Hepatocyte (in vitro differentiated cells): ENCODE measurements around the gene BRD3. TPM values are rescaled to one million over a fixed set of nuclear protein-coding genes. Genes with fewer than 3 reads are reported as not detected.

Experiments used
- DNase-seq: peaks from one replicate; pipeline ENCODE4 v3.0.0-alpha.2; 2016; ENCODE audit warnings: low spot score
- H2AFZ ChIP-seq: fragments of 200-600 bp; sonication (generic); 2 replicates; pipeline ENCODE4 v1.6.0; 2016; ENCODE audit warnings: antibody characterized with exemption, mild to moderate bottlenecking
- H3K27ac ChIP-seq: fragments of 200-600 bp; sonication (generic); 2 replicates; pipeline ENCODE4 v1.5.1; 2016; ENCODE audit warnings: mild to moderate bottlenecking
- H3K27me3 ChIP-seq: fragments of 200-600 bp; sonication (generic); 2 replicates; pipeline ENCODE4 v1.6.1; 2016
- H3K36me3 ChIP-seq: fragments of 200-600 bp; sonication (generic); replicated peaks from 2 replicates; pipeline ENCODE4 v1.5.1; 2016; ENCODE audit warnings: low read depth; ENCODE audit not compliant: insufficient read depth
- H3K4me1 ChIP-seq: fragments of 200-600 bp; sonication (generic); 2 replicates; pipeline ENCODE4 v1.5.1; 2016; ENCODE audit warnings: mild to moderate bottlenecking, moderate library complexity; ENCODE audit not compliant: insufficient read depth
- H3K4me2 ChIP-seq: fragments of 200-600 bp; sonication (generic); 2 replicates; pipeline ENCODE4 v1.6.0; 2016
- H3K4me3 ChIP-seq: fragments of 200-600 bp; sonication (generic); 2 replicates; pipeline ENCODE4 v1.5.1; 2016; ENCODE audit warnings: mild to moderate bottlenecking
- H3K79me2 ChIP-seq: fragments of 200-600 bp; sonication (generic); 2 replicates; pipeline ENCODE4 v1.6.0; 2017; ENCODE audit warnings: mild to moderate bottlenecking
- H3K9me2 ChIP-seq: fragments of 200-600 bp; sonication (generic); replicated peaks from 2 replicates; pipeline ENCODE4 v1.6.0; 2017; ENCODE audit warnings: mild to moderate bottlenecking; ENCODE audit not compliant: insufficient read depth
- H3K9me3 ChIP-seq: fragments of 200-600 bp; sonication (generic); 2 replicates; pipeline ENCODE4 v1.5.1; 2016; ENCODE audit warnings: low read depth, mild to moderate bottlenecking
- H4K20me1 ChIP-seq: fragments of 200-600 bp; sonication (generic); 2 replicates; pipeline ENCODE4 v1.6.0; 2016; ENCODE audit warnings: mild to moderate bottlenecking; ENCODE audit not compliant: insufficient read depth, poor library complexity, severe bottlenecking
- CTCF ChIP-seq: fragments of 200-600 bp; sonication (generic); IDR thresholded peaks from 2 replicates; pipeline ENCODE4 v1.5.1; 2016; ENCODE audit warnings: antibody characterized with exemption, mild to moderate bottlenecking; ENCODE audit not compliant: poor library complexity
- EZH2 ChIP-seq: fragments of 200-600 bp; sonication (generic); IDR thresholded peaks from 2 replicates; pipeline ENCODE4 v1.6.1; 2016; ENCODE audit warnings: antibody characterized with exemption, mild to moderate bottlenecking, borderline replicate concordance
- EZH2phosphoT487 ChIP-seq: fragments of 200-600 bp; sonication (generic); IDR thresholded peaks from one replicate; pipeline ENCODE4 v1.6.1; 2018; ENCODE audit warnings: antibody characterized with exemption, mild to moderate bottlenecking, low read depth, moderate library complexity; ENCODE audit not compliant: unreplicated experiment, severe bottlenecking
- WGBS: methylation state at CpG from one replicate; pipeline ENCODE4 v1.1.6; 2016; ENCODE audit warnings: low lambda C conversion rate; ENCODE audit errors: missing lambda C conversion rate; 5-methylcytosine and 5-hydroxymethylcytosine counted together
- polyA plus RNA-seq: library from polyadenylated mRNA; unstranded; fragments of >200 nt; fragmentation: Nextera tagmentation; extraction: Ambion mirVana; gene quantifications from 2 replicates; pipeline ENCODE4 v1.2.1, GENCODE V29; 2016
- total RNA-seq: library from RNA; depleted of rRNA; stranded (reverse); fragments of >200 nt; gene quantifications from 2 replicates; pipeline ENCODE4 v1.2.3, GENCODE V29; 2014

BRD3 gene
- total and polyA plus RNA-seq, 2 experiments from 2014 or later: 9.0 to 29.6 TPM

DNA sequence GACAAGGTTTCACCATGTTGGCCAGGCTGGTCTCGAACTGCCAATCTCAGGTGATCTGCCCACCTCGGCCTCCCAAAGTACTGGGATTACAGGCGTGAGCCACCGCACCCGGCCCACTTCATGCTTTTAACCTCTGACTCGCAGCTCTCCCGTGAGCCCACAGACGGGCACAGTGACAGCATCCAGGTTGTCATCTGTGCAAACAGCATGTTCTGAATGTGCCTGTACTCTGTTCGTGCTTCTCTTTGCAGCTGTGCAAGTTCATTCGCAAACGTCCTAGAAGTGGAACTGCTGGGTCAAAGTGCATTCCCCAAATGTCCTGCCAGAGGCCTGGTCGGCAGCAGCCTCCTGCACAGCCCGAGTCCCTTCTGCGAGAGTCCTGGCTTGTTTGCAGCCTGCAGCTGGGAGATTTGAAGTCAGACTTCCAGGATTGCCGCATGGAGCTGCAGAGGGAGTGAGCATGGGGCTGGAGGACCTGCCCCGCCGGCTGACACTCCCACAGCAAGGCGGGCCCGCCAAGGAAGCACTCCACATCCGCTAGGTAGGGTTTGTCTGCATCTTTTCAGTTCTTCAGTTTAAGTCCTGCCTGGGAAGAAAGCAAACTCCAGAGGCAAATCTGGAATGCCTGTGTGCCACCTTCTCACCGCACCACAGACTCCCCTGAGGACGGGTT is 39.1 kb downstream of the BRD3 start:
- no peak for DNase-seq
- H2AFZ ChIP-seq: no peak overlapping the region
- TF ChIP-seq EZH2phosphoT487: no peak
- no peak for TF ChIP-seq EZH2
- no peak for TF ChIP-seq CTCF
- H3K27ac ChIP-seq: no peak overlapping the region
- no peaks in the 10 kb centered on the region for H3K27me3 ChIP-seq
- 90% methylated on average over 22 of the region's 22 CpGs for WGBS
- no peak overlapping the region for H3K4me3 ChIP-seq
- no peaks in the 10 kb centered on the region for H3K9me2 ChIP-seq
- H3K9me3 ChIP-seq: no peaks in the 10 kb centered on the region
- peaks cover 6% of the 10 kb centered on the region for H3K4me1 ChIP-seq
- H3K36me3 ChIP-seq: no peaks in the 10 kb centered on the region
- H3K79me2 ChIP-seq: no peaks in the 10 kb centered on the region
- H3K4me2 ChIP-seq: no peak overlapping the region
- H4K20me1 ChIP-seq: no peaks in the 10 kb centered on the region

DNA sequence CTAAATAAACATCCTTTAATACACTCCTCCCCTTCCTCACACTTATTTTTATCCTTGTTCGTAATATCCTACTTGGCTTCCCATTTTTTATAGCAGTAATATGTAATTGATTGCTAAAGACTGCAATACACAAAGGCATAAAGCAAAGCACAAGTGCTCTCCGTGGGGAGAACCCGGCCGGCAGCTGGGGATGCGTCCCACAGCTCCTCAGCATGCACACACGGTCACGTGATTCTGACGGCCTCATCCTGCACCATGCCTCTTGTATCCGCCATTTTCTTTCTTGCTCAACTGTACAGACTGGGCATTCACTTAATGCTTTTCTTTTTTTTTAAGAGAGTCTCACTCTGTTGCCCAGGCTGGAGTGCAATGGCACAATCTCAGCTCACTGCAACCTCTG is 39.8 kb downstream of the BRD3 start:
- 93% methylated on average over 9 of the region's 9 CpGs for WGBS
- H3K4me3 ChIP-seq: no peak overlapping the region
- no peaks in the 10 kb centered on the region for H3K9me2 ChIP-seq
- H4K20me1 ChIP-seq: no peaks in the 10 kb centered on the region
- H3K36me3 ChIP-seq: no peaks in the 10 kb centered on the region
- H3K4me2 ChIP-seq: no peak overlapping the region
- H3K27ac ChIP-seq: no peak overlapping the region
- H3K79me2 ChIP-seq: no peaks in the 10 kb centered on the region
- no peak for TF ChIP-seq EZH2
- no peak for TF ChIP-seq CTCF
- TF ChIP-seq EZH2phosphoT487: no peak
- H3K4me1 ChIP-seq: peaks cover 6% of the 10 kb centered on the region
- H3K9me3 ChIP-seq: no peaks in the 10 kb centered on the region
- no peaks in the 10 kb centered on the region for H3K27me3 ChIP-seq
- H2AFZ ChIP-seq: no peak overlapping the region
- DNase-seq: no peak

GRCh38 chr9:134027561-134027960 is 40.3 kb downstream of the BRD3 start:
- no peaks in the 10 kb centered on the region for H3K9me2 ChIP-seq
- H3K36me3 ChIP-seq: no peaks in the 10 kb centered on the region
- H3K4me3 ChIP-seq: no peak overlapping the region
- no peak for TF ChIP-seq EZH2phosphoT487
- no peak for TF ChIP-seq EZH2
- no peak for TF ChIP-seq CTCF
- no peaks in the 10 kb centered on the region for H4K20me1 ChIP-seq
- H3K9me3 ChIP-seq: no peaks in the 10 kb centered on the region
- no peak overlapping the region for H2AFZ ChIP-seq
- WGBS: 93% methylated on average over 7 of the region's 7 CpGs
- H3K4me1 ChIP-seq: peaks cover 6% of the 10 kb centered on the region
- no peaks in the 10 kb centered on the region for H3K27me3 ChIP-seq
- no peak overlapping the region for H3K4me2 ChIP-seq
- no peaks in the 10 kb centered on the region for H3K79me2 ChIP-seq
- H3K27ac ChIP-seq: no peak overlapping the region
- no peak for DNase-seq
